Activated CD8-positive, alpha-beta T cell treated with anti-CD3 and anti-CD28 coated beads, Interleukin-2, amount 10 ng/mL, durations not matched to agents 7 days and 5 days (primary cell): ENCODE results near the gene ATL3. TPM values are rescaled to one million over a fixed set of nuclear protein-coding genes. Genes with fewer than 3 reads are reported as not detected.
"Not testable (repeated sequence)": the region's sequence is repeated elsewhere in the genome, so short reads cannot be mapped to it uniquely, and the experiment has no call there.

ENCODE experiments used
- ATAC-seq: fragments of 150-1000 bp; cut with Tn5 transposase; one replicate; pipeline ENCODE4 v1.10.0; 2021; ENCODE audit warnings: moderate library complexity
- CTCF ChIA-PET: fragments of 350-600 bp; sonication (Branson Sonifier 250); formaldehyde crosslinking; loops from one replicate; lab custom pipeline; 2021; ENCODE audit warnings: antibody characterized with exemption; lab: Charles Lee
- POLR2A ChIA-PET: fragments of 350-600 bp; sonication (Branson Sonifier 250); formaldehyde crosslinking; loops from one replicate; lab custom pipeline; 2021; ENCODE audit warnings: antibody characterized with exemption; lab: Charles Lee
- DNase-seq: peaks from one replicate; pipeline ENCODE4 v3.0.0-alpha.2; 2020
- H3K27ac Mint-ChIP-seq: one replicate; pipeline ENCODE4 v1.8.0; 2021; ENCODE audit warnings: mild to moderate bottlenecking, mixed read lengths
- H3K27me3 Mint-ChIP-seq: one replicate; pipeline ENCODE4 v1.8.0; 2021; ENCODE audit warnings: low read depth, mixed read lengths
- H3K36me3 Mint-ChIP-seq: one replicate; pipeline ENCODE4 v1.8.0; 2021; ENCODE audit warnings: low read depth, mixed read lengths
- H3K4me1 Mint-ChIP-seq: one replicate; pipeline ENCODE4 v1.8.0; 2021; ENCODE audit warnings: low read depth, mixed read lengths
- H3K4me3 Mint-ChIP-seq: one replicate; pipeline ENCODE4 v1.8.0; 2021; ENCODE audit warnings: mild to moderate bottlenecking, mixed read lengths
- H3K9me3 Mint-ChIP-seq: one replicate; pipeline ENCODE4 v1.8.0; 2022; ENCODE audit warnings: mixed read lengths; ENCODE audit not compliant: insufficient read depth
- total RNA-seq, 2 experiments: library from RNA; stranded (reverse); gene quantifications; one replicate each; pipeline ENCODE4 v1.2.3, GENCODE V29; 2021

The ATL3 gene
- total RNA-seq, 2 experiments from 2014 or later, result 35.1 to 37.3 TPM

DNA sequence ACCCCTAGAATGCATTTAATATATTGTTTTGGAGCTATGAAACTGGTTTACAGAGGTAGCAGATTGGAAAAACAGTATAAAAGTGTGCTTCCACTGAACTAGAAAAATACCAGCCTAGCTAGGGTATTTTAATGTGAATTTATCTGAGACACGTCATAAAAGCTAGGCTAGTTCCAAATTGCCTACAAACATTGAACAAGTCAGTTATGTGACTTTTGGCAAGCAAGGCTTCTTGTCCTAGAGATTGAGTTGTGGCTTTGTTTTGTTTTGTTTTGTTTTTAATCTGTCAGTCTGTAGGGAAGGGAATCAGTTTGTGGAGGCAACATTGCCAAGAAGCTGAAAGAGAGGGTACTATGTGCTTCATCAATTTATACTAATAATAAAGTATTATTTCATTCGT lies 34.4 kb upstream of the ATL3 start:
- DNase-seq (no peak), ATAC-seq (no peak)
- no peak overlapping the region for H3K27ac Mint-ChIP-seq
- no peaks in the 10 kb centered on the region for H3K27me3 Mint-ChIP-seq
- CTCF ChIA-PET, result interaction anchor here (0.9 kb wide), 2 partner anchors 26 to 33 kb away, joined by 3 to 4 read pairs; no protein-coding TSS in a partner anchor
- no peak overlapping the region for H3K4me3 Mint-ChIP-seq
- peaks cover under 1% of the 10 kb centered on the region for H3K4me1 Mint-ChIP-seq
- no peaks in the 10 kb centered on the region for H3K9me3 Mint-ChIP-seq
- POLR2A ChIA-PET, result interaction anchor here (0.7 kb wide), 1 partner anchor 50 kb away, joined by 3 read pairs; no protein-coding TSS in a partner anchor
- peaks cover 4% of the 10 kb centered on the region for H3K36me3 Mint-ChIP-seq

DNA sequence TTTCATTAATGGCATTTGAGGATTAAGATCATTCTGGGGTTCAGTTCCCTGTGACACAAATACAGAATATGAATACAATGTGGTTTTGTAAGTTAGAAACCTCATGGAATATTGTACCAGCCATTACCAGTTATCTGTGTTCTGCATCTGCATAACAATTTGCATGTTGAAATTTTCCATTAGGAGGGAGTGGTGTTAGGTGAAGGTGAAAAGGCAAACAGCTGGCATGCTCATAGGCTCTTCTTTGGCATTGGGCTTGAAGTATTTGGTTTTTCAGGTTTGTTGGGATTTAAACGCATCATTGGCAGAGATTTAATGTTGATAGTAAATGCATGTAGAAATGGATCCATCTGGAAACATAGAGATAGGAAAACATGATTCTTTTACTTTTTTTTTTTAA lies 28.7 kb upstream of the ATL3 start:
- ChIA-PET CTCF (interaction anchor here (0.7 kb wide), 1 partner anchor 15 kb away, joined by 3 read pairs; no protein-coding TSS in a partner anchor), POLR2A (interaction anchor here (0.5 kb wide), 1 partner anchor 25 kb away, joined by 5 read pairs; no protein-coding TSS in a partner anchor)
- Mint-ChIP-seq H3K27me3 (no peaks in the 10 kb centered on the region), H3K36me3 (peaks cover 9% of the 10 kb centered on the region), H3K9me3 (no peaks in the 10 kb centered on the region), H3K4me3 (no peak overlapping the region), H3K27ac (no peak overlapping the region), H3K4me1 (peaks cover 2% of the 10 kb centered on the region)
- ATAC-seq (no peak), DNase-seq (no peak)

DNA sequence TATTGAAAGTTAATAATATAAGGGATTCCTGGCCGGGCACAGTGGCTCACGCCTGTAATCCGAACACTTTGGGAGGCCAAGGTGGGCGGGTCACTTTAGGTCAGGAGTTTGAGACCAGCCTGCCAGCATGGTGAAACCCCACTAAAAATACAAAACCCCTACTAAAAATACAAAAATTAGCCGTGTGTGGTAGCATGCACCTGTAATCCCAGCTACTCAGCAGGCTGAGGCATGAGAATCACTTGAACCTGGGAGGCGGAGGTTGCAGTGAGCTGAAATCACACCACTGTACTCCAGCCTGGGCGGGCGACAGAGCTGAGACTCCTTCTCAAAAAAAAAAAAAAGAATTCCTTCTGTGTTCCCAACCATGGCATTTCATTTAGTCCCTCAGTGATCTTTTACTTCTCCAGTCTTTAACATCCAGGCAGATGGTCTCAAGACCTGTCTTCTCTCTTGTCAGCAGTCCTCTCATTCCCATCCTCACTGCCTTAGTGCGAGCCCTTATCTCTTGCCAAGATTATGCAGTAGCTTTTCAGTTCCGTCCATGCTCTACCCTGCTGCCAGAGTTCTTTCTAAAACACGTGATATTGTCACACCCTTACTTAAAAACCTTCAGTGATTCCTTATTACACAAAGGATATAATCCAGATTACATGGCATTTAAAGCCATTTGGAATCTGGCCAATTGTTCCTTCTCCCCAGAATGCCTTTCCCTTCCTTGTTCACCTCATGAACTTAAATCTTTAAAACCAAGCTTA lies 28.0 kb upstream of the ATL3 start:
- ChIA-PET POLR2A (interaction anchor here (0.5 kb wide), 1 partner anchor 26 kb away, joined by 5 read pairs; no protein-coding TSS in a partner anchor), CTCF (interaction anchor here (0.7 to 0.9 kb wide), 2 partner anchors 16 to 220 kb away, joined by 3 read pairs; no protein-coding TSS in a partner anchor)
- H3K27ac Mint-ChIP-seq, result no peak overlapping the region
- H3K27me3 Mint-ChIP-seq, result no peaks in the 10 kb centered on the region
- ATAC-seq (no peak), DNase-seq (no peak)
- peaks cover 2% of the 10 kb centered on the region for H3K4me1 Mint-ChIP-seq
- peaks cover 9% of the 10 kb centered on the region for H3K36me3 Mint-ChIP-seq
- H3K4me3 Mint-ChIP-seq, result no peak overlapping the region
- no peaks in the 10 kb centered on the region for H3K9me3 Mint-ChIP-seq

- ATAC-seq, result no peak
- ChIA-PET CTCF (interaction anchor here (0.9 kb wide), 1 partner anchor 12 kb away, joined by 4 read pairs; no protein-coding TSS in a partner anchor), POLR2A (interaction anchor here (0.6 to 0.9 kb wide), 2 partner anchors 66 to 1469 kb away, joined by 3 read pairs; no protein-coding TSS in a partner anchor)
- Mint-ChIP-seq H3K27ac (no peak overlapping the region), H3K4me3 (no peak overlapping the region), H3K9me3 (no peaks in the 10 kb centered on the region), H3K4me1 (no peaks in the 10 kb centered on the region), H3K36me3 (peaks cover 2% of the 10 kb centered on the region), H3K27me3 (no peaks in the 10 kb centered on the region)
- DNase-seq, result no peak
Observed at GRCh38 chr11:63694596-63694995, 23.4 kb upstream of the ATL3 start.

DNA sequence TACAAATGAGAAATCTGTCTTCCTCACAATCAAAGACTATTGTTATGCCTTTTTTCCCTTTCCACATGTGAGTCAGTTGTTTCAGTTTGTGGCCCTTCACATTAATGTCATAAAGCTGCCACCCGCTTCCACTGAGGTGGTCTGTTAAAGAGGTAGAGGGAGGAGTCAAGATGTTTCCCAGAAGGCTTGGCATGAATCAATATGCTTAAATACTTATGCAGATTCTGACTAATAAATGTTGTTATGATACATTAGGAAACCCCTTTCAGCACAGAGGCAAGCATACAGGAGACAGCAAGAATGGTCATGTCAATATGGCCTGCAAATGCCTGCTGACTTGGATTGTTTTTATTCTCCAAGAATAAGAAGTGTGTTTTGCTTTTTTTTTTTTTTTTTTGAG lies 16.7 kb upstream of the ATL3 start:
- H3K27ac Mint-ChIP-seq, result no peak overlapping the region
- H3K36me3 Mint-ChIP-seq, result peaks cover 3% of the 10 kb centered on the region
- ChIA-PET CTCF (interaction anchor here (1.6 kb wide), 1 partner anchor 51 kb away, joined by 5 read pairs; no protein-coding TSS in a partner anchor), POLR2A (no interaction called here)
- no peak for ATAC-seq
- no peaks in the 10 kb centered on the region for H3K9me3 Mint-ChIP-seq
- no peaks in the 10 kb centered on the region for H3K27me3 Mint-ChIP-seq
- DNase-seq, result no peak
- no peak overlapping the region for H3K4me3 Mint-ChIP-seq
- H3K4me1 Mint-ChIP-seq, result peaks cover 23% of the 10 kb centered on the region

DNA sequence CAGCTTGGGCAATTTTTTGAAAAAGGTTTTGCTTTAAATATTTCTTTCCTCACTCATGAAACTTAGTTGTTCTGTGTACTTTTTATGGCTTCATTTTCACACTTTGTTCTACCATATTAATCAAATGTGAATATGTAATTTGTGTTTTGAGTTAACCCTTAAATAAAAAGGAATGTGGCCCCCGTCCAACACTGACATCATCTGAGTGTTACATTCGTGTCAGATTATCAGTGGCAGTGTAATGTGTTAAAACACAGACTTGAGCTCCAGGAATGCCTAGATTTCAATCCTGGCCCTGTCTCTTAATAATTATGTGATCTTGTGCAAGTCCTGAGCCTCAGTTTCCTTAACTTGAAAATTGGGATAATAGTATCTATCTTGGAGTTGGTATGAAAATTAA lies 15.8 kb upstream of the ATL3 start:
- no peak overlapping the region for H3K27ac Mint-ChIP-seq
- POLR2A ChIA-PET, result interaction anchor here (0.6 kb wide), 1 partner anchor 89 kb away, joined by 3 read pairs; no protein-coding TSS in a partner anchor
- DNase-seq (no peak), ATAC-seq (no peak)
- H3K36me3 Mint-ChIP-seq, result peaks cover 3% of the 10 kb centered on the region
- peaks cover 32% of the 10 kb centered on the region for H3K4me1 Mint-ChIP-seq
- no peaks in the 10 kb centered on the region for H3K27me3 Mint-ChIP-seq
- no peaks in the 10 kb centered on the region for H3K9me3 Mint-ChIP-seq
- CTCF ChIA-PET, result interaction anchor here (1.3 kb wide), 1 partner anchor 48 kb away, joined by 4 read pairs; no protein-coding TSS in a partner anchor
- no peak overlapping the region for H3K4me3 Mint-ChIP-seq

DNA sequence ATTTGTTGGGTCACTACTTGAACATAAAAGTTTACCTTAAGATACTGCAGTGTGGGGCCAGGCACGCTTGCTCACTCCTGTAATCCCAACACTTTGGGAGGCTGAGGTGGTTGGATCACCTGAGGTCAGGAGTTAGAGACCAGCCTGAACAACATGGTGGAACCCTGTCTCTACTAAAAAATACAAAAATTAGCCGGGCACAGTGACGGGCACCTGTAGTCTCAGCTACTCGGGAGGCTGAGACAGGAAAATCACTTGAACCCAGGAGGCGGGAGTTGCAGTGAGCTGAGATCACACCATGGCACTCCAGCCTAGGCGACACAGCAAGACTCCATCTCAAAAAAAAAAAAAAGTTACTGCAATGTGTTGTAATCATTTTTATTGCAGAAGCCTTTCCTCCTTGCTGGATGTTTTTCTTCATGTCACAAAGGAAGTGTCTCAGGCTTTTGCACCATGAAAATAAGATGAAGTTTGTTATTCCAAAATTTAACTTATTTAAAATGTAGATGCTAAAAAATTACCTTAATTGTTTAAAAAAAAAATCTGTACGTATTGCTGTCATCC lies 14.1 kb upstream of the ATL3 start:
- H3K36me3 Mint-ChIP-seq, CTCF ChIA-PET, H3K27me3 Mint-ChIP-seq, H3K9me3 Mint-ChIP-seq, H3K4me3 Mint-ChIP-seq, DNase-seq, ATAC-seq, H3K27ac Mint-ChIP-seq, POLR2A ChIA-PET: not testable (repeated sequence)
- peaks cover 40% of the 10 kb centered on the region for H3K4me1 Mint-ChIP-seq

DNA sequence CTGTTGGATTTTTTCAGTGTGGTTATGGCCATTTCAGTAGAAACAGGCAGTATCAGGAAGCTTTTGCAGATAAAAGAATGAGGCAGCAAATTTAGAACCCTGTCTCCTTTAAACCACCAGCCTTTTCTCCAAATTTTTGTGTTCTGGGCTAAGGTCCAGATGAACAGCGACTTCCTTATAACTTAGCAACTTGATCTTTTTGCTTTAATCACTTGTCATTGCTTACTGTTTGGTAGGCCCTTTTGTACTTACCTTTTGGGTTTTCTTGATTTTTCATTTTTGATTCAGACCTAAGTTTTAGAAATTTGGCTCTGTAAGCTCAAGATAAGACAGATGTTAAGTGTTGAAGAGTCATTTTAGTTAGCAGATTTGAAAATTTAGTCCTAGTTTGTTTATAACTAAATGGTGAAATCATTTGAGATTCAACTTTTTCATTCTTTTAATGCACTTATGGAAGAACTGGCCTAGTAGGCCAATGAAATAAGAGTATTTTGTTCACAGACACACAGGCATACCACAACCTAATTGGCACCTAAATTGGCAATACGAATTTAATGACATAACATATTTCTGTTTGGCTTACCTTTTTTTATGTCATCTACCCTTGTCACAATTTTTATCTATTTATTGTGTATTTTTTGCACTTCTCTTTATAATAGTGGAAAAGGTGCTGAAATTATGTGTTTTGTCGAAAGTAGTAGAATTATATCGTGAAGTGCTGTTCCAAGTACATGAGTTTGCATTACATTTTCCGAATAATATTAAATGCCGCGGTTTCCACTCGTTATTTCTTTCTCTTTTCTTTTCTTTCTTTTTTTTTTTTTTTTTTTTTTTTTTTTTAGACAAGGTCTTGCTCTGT lies 12.2 kb upstream of the ATL3 start:
- DNase-seq, result no peak
- no peak overlapping the region for H3K27ac Mint-ChIP-seq
- H3K4me1 Mint-ChIP-seq, result peaks cover 35% of the 10 kb centered on the region
- ChIA-PET POLR2A (interaction anchor here (1.1 to 2.2 kb wide), 2 partner anchors 10 to 131 kb away, joined by 4 to 8 read pairs; no protein-coding TSS in a partner anchor), CTCF (interaction anchor here (0.6 to 2.7 kb wide), 10 partner anchors 8 to 317 kb away, joined by 3 to 23 read pairs (median 4); partner anchors contain the start of gene ATL3)
- peaks cover 6% of the 10 kb centered on the region for H3K27me3 Mint-ChIP-seq
- ATAC-seq, result no peak
- peak overlapping the region; percentile 86 for H3K4me3 Mint-ChIP-seq
- no peaks in the 10 kb centered on the region for H3K9me3 Mint-ChIP-seq
- peaks cover 2% of the 10 kb centered on the region for H3K36me3 Mint-ChIP-seq

DNA sequence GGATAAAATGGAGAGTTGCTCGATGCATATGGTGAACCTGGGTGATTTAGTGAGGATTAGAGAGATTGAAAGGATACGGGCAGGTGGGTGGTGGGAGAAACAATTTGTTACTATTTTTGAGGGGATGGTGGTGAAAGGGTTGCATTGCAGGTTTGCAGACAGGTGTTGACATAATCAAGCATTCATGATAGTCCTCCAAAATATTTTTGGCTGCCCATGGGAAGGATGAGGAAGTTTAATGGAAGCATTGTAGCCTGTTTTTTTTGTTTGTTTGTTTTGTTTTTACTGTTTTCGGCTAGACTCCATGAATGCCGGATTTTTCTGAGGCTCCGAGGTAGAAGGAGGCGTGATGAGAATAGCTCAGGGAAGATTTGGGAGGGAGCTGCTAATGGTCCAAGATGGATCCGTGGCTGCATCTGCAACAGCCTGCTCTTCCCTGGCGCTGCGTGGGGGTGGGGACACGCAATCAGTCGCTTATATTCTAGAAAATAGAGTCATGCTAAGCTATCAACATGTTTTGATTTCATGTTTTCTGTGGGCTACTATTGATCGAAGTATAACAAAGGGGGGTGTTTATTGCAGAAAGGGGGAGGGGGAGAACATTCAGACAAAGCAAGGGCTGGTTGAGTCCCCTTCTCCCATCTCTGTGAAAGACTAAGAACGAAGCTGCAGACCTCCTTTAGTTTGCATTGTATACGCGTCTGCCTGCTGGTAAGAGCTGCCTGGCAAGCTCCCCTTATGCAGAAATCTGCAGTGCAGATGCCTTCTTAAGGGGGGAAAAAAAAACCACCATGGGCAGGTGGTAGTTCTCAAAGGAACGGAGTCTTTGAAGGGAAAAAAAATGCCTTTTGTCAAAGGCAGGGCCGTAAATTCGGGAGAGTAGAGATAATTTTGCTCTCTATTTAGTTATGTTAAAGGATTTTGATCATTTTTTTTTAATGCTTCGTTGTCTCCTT lies 11.2 kb upstream of the ATL3 start:
- peak overlapping the region; percentile 86 for H3K4me3 Mint-ChIP-seq
- CTCF ChIA-PET, result interaction anchor here (0.6 to 2.7 kb wide), 18 partner anchors 9 to 318 kb away, joined by 3 to 23 read pairs (median 4); partner anchors contain the start of gene ATL3
- peaks cover 2% of the 10 kb centered on the region for H3K36me3 Mint-ChIP-seq
- peaks cover 31% of the 10 kb centered on the region for H3K4me1 Mint-ChIP-seq
- POLR2A ChIA-PET, result interaction anchor here (1.1 to 2.2 kb wide), 6 partner anchors 9 to 801 kb away, joined by 3 to 14 read pairs (median 5); partner anchors contain the start of genes ATL3, MARK2 and ZFTA
- peak overlapping the region; percentile 78 for H3K27ac Mint-ChIP-seq
- H3K9me3 Mint-ChIP-seq, result no peaks in the 10 kb centered on the region
- no peak for DNase-seq
- peaks cover 8% of the 10 kb centered on the region for H3K27me3 Mint-ChIP-seq
- peak; percentile 11 for ATAC-seq
